SK-N-SH treated with all-trans-retinoic acid at 6 μM for 48 hours (cell line): ENCODE measurements around the gene EGFLAM.

Source experiments
- ARNTL ChIP-seq: fragments of 450-650 bp; formaldehyde crosslinking; IDR thresholded peaks from 2 replicates; pipeline ENCODE4 v1.5.0; 2020; ENCODE audit warnings: low read depth, mild to moderate bottlenecking, moderate library complexity, borderline replicate concordance
- CSDC2 ChIP-seq: fragments of 250-450 bp; sonication (Bioruptor Pico); IDR thresholded peaks from 2 replicates; pipeline ENCODE4 v1.5.0; 2020; ENCODE audit warnings: mild to moderate bottlenecking, moderate library complexity
- GLIS3 ChIP-seq: fragments of 250-450 bp; sonication (Bioruptor Pico); IDR thresholded peaks from 2 replicates; pipeline ENCODE4 v1.5.0; 2020; ENCODE audit warnings: mild to moderate bottlenecking, moderate library complexity
- ISL1 ChIP-seq: fragments of 250-450 bp; sonication (Bioruptor Pico); IDR thresholded peaks from 2 replicates; pipeline ENCODE4 v2.1.2; 2022; ENCODE audit warnings: mild to moderate bottlenecking, moderate library complexity
- RARB ChIP-seq: fragments of 250-450 bp; sonication (Bioruptor Pico); IDR thresholded peaks from 2 replicates; pipeline ENCODE4 v1.8.0; 2021; ENCODE audit warnings: mild to moderate bottlenecking, moderate library complexity
- TCF4 ChIP-seq: fragments of 250-450 bp; sonication (Bioruptor Pico); IDR thresholded peaks from 2 replicates; pipeline ENCODE4 v1.8.0; 2021; ENCODE audit warnings: mild to moderate bottlenecking, moderate library complexity, borderline replicate concordance
- ZFP3 ChIP-seq: fragments of 250-450 bp; sonication (Bioruptor Pico); IDR thresholded peaks from 2 replicates; pipeline ENCODE4 v1.5.0; 2020; ENCODE audit warnings: mild to moderate bottlenecking, moderate library complexity
- ZFP30 ChIP-seq: fragments of 450-650 bp; formaldehyde crosslinking; IDR thresholded peaks from 2 replicates; pipeline ENCODE4 v1.5.0; 2022; ENCODE audit warnings: mild to moderate bottlenecking, moderate library complexity
- ZNF565 ChIP-seq: fragments of 450-650 bp; formaldehyde crosslinking; conservative IDR thresholded peaks from 2 replicates; pipeline ENCODE4 v1.5.0; 2020; ENCODE audit warnings: low read depth, mild to moderate bottlenecking, moderate library complexity
- ZNF70 ChIP-seq: fragments of 450-650 bp; formaldehyde crosslinking; IDR thresholded peaks from 2 replicates; pipeline ENCODE4 v1.5.0; 2020; ENCODE audit warnings: mild to moderate bottlenecking, moderate library complexity
- TF ChIP-seq, protein P1 (sequence below): fragments of 250-450 bp; sonication (Bioruptor Pico); IDR thresholded peaks from 2 replicates; pipeline ENCODE4 v1.8.0; 2020; ENCODE audit warnings: mild to moderate bottlenecking, moderate library complexity, borderline replicate concordance
- TF ChIP-seq, protein P2 (sequence below): fragments of 250-450 bp; sonication (Bioruptor Pico); IDR thresholded peaks from 2 replicates; pipeline ENCODE4 v1.5.0; 2020; ENCODE audit warnings: mild to moderate bottlenecking, moderate library complexity
- TF ChIP-seq, protein P3 (sequence below): fragments of 250-450 bp; sonication (Bioruptor Pico); IDR thresholded peaks from 2 replicates; pipeline ENCODE4 v1.5.1; 2021; ENCODE audit warnings: mild to moderate bottlenecking, moderate library complexity
- TF ChIP-seq, protein P4 (sequence below): fragments of 250-450 bp; sonication (Bioruptor Pico); IDR thresholded peaks from 2 replicates; pipeline ENCODE4 v1.5.1; 2020; ENCODE audit warnings: low read depth, mild to moderate bottlenecking, moderate library complexity

DNA sequence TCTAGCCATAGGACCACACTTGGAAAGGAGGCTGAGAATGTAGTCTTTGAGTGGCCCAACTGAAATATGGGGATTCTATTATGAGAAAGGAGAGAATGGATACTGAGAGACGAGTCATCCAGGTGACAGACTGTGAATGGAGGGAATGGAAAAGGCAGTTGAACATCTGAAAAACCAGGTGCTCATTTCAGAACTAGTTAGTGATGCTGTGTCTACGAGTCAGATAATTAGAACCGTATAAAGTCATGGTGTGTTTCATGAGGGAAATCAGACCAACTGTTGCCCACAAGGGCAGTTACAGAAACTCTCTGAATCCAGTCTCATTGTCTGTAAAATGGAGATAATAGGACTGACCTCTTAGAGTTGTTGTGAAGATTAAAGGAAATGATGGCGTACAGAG, 86.5 kb downstream of the EGFLAM start:
- TF ChIP-seq ISL1 (CRISPR knock-in tag): no peak
- TF ChIP-seq CSDC2 (CRISPR knock-in tag): no peak
- TF ChIP-seq, protein P1, sequence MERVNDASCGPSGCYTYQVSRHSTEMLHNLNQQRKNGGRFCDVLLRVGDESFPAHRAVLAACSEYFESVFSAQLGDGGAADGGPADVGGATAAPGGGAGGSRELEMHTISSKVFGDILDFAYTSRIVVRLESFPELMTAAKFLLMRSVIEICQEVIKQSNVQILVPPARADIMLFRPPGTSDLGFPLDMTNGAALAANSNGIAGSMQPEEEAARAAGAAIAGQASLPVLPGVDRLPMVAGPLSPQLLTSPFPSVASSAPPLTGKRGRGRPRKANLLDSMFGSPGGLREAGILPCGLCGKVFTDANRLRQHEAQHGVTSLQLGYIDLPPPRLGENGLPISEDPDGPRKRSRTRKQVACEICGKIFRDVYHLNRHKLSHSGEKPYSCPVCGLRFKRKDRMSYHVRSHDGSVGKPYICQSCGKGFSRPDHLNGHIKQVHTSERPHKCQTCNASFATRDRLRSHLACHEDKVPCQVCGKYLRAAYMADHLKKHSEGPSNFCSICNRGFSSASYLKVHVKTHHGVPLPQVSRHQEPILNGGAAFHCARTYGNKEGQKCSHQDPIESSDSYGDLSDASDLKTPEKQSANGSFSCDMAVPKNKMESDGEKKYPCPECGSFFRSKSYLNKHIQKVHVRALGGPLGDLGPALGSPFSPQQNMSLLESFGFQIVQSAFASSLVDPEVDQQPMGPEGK (CRISPR knock-in tag): no peak
- no peak for TF ChIP-seq GLIS3 (CRISPR knock-in tag)
- no peak for TF ChIP-seq RARB (CRISPR knock-in tag)
- no peak for TF ChIP-seq ZFP3
- TF ChIP-seq, protein P2, sequence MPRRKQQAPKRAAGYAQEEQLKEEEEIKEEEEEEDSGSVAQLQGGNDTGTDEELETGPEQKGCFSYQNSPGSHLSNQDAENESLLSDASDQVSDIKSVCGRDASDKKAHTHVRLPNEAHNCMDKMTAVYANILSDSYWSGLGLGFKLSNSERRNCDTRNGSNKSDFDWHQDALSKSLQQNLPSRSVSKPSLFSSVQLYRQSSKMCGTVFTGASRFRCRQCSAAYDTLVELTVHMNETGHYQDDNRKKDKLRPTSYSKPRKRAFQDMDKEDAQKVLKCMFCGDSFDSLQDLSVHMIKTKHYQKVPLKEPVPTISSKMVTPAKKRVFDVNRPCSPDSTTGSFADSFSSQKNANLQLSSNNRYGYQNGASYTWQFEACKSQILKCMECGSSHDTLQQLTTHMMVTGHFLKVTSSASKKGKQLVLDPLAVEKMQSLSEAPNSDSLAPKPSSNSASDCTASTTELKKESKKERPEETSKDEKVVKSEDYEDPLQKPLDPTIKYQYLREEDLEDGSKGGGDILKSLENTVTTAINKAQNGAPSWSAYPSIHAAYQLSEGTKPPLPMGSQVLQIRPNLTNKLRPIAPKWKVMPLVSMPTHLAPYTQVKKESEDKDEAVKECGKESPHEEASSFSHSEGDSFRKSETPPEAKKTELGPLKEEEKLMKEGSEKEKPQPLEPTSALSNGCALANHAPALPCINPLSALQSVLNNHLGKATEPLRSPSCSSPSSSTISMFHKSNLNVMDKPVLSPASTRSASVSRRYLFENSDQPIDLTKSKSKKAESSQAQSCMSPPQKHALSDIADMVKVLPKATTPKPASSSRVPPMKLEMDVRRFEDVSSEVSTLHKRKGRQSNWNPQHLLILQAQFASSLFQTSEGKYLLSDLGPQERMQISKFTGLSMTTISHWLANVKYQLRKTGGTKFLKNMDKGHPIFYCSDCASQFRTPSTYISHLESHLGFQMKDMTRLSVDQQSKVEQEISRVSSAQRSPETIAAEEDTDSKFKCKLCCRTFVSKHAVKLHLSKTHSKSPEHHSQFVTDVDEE (CRISPR knock-in tag): no peak
- TF ChIP-seq, protein P3, sequence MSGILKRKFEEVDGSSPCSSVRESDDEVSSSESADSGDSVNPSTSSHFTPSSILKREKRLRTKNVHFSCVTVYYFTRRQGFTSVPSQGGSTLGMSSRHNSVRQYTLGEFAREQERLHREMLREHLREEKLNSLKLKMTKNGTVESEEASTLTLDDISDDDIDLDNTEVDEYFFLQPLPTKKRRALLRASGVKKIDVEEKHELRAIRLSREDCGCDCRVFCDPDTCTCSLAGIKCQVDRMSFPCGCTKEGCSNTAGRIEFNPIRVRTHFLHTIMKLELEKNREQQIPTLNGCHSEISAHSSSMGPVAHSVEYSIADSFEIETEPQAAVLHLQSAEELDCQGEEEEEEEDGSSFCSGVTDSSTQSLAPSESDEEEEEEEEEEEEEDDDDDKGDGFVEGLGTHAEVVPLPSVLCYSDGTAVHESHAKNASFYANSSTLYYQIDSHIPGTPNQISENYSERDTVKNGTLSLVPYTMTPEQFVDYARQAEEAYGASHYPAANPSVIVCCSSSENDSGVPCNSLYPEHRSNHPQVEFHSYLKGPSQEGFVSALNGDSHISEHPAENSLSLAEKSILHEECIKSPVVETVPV (CRISPR knock-in tag): no peak
- TF ChIP-seq ARNTL (CRISPR knock-in tag): no peak
- TF ChIP-seq TCF4: no peak
- TF ChIP-seq, protein P4, sequence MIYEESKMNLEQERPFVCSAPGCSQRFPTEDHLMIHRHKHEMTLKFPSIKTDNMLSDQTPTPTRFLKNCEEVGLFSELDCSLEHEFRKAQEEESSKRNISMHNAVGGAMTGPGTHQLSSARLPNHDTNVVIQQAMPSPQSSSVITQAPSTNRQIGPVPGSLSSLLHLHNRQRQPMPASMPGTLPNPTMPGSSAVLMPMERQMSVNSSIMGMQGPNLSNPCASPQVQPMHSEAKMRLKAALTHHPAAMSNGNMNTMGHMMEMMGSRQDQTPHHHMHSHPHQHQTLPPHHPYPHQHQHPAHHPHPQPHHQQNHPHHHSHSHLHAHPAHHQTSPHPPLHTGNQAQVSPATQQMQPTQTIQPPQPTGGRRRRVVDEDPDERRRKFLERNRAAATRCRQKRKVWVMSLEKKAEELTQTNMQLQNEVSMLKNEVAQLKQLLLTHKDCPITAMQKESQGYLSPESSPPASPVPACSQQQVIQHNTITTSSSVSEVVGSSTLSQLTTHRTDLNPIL (CRISPR knock-in tag): no peak
- no peak for TF ChIP-seq ZFP30 (CRISPR knock-in tag)
- TF ChIP-seq ZNF70: no peak
- TF ChIP-seq ZNF565 (CRISPR knock-in tag): no peak
